NCI-H1417 (cell line): ENCODE data around the gene UVSSA.
"Not testable (repeated sequence)": the region's sequence is repeated elsewhere in the genome, so short reads cannot be mapped to it uniquely, and the experiment has no call there.

Experiments used
- DNase-seq, 3 experiments: peaks; one replicate each; lab custom pipeline; 2025; lab: John Stamatoyannopoulos, UW

UVSSA gene

GRCh38 chr4:1421657-1422056 is 74.6 kb downstream of the UVSSA start:
- no peak for DNase-seq

GRCh38 chr4:1427010-1427409 is 80.0 kb downstream of the UVSSA start:
- no peak for DNase-seq

- not testable (repeated sequence) for DNase-seq
Measured at GRCh38 chr4:1443688-1444172, 96.7 kb downstream of the UVSSA start.
